MM.1S (cell line): ENCODE results near the gene ST7.

Experiments used
- DNase-seq: peaks from one replicate; pipeline ENCODE4 v3.0.0-alpha.2; 2015
- H2AFZ ChIP-seq: fragments of 300-600 bp; sonication (generic); 2 replicates; pipeline ENCODE4 v1.6.0; 2016; ENCODE audit warnings: antibody characterized with exemption, low read length
- H3F3A ChIP-seq: fragments of 300-600 bp; sonication (generic); 2 replicates; pipeline ENCODE4 v1.6.1; 2016; ENCODE audit warnings: mild to moderate bottlenecking, antibody characterized with exemption, low read length, moderate library complexity, mixed read lengths; ENCODE audit not compliant: insufficient read depth
- H3K27ac ChIP-seq: fragments of 300-600 bp; sonication (generic); 2 replicates; pipeline ENCODE4 v1.5.1; 2016; ENCODE audit warnings: mild to moderate bottlenecking, low read length
- H3K27me3 ChIP-seq: fragments of 300-600 bp; sonication (generic); replicated peaks from 2 replicates; pipeline ENCODE4 v1.6.0; 2016; ENCODE audit warnings: low read length; ENCODE audit not compliant: insufficient read depth
- H3K36me3 ChIP-seq: fragments of 300-600 bp; sonication (generic); replicated peaks from 2 replicates; pipeline ENCODE4 v1.6.1; 2016; ENCODE audit warnings: mild to moderate bottlenecking, low read length, mixed read lengths; ENCODE audit not compliant: insufficient read depth
- H3K4me1 ChIP-seq: fragments of 300-600 bp; sonication (generic); 2 replicates; pipeline ENCODE4 v1.6.1; 2016; ENCODE audit warnings: low read length, mixed read lengths
- H3K4me2 ChIP-seq: fragments of 300-600 bp; sonication (generic); 2 replicates; pipeline ENCODE4 v1.6.0; 2016; ENCODE audit warnings: low read depth, low read length
- H3K4me3 ChIP-seq: fragments of 300-600 bp; sonication (generic); 2 replicates; pipeline ENCODE4 v1.5.1; 2016; ENCODE audit warnings: low read length, mixed read lengths
- H3K79me2 ChIP-seq: fragments of 300-600 bp; sonication (generic); 2 replicates; pipeline ENCODE4 v1.6.1; 2016; ENCODE audit warnings: mixed run types, low read length, mixed read lengths
- H3K9ac ChIP-seq: fragments of 300-600 bp; sonication (generic); 2 replicates; pipeline ENCODE4 v1.6.1; 2016; ENCODE audit warnings: low read length, mixed read lengths
- H3K9me2 ChIP-seq: fragments of 300-600 bp; sonication (generic); replicated peaks from 2 replicates; pipeline ENCODE4 v1.6.1; 2016; ENCODE audit warnings: mild to moderate bottlenecking, low read length, mixed read lengths; ENCODE audit not compliant: insufficient read depth
- H3K9me3 ChIP-seq: fragments of 300-600 bp; sonication (generic); replicated peaks from 2 replicates; pipeline ENCODE4 v1.6.1; 2016; ENCODE audit warnings: mild to moderate bottlenecking, low read length, mixed read lengths; ENCODE audit not compliant: insufficient read depth
- H4K20me1 ChIP-seq: fragments of 300-600 bp; sonication (generic); 2 replicates; pipeline ENCODE4 v1.6.1; 2016; ENCODE audit warnings: mild to moderate bottlenecking, low read length, moderate library complexity, mixed read lengths; ENCODE audit not compliant: insufficient read depth
- CTCF ChIP-seq: fragments of 300-600 bp; sonication (generic); IDR thresholded peaks from 2 replicates; pipeline ENCODE4 v1.5.1; 2016; ENCODE audit warnings: antibody characterized with exemption, low read length, mixed read lengths
- EZH2 ChIP-seq: fragments of 300-600 bp; sonication (generic); optimal IDR thresholded peaks from 2 replicates; pipeline ENCODE3; 2017; ENCODE audit warnings: low read depth, mild to moderate bottlenecking, antibody characterized with exemption, low read length, mixed read lengths
- EZH2phosphoT487 ChIP-seq: fragments of 300-600 bp; sonication (generic); IDR thresholded peaks from 2 replicates; pipeline ENCODE4 v1.6.1; 2018; ENCODE audit warnings: antibody characterized with exemption, low read length

The ST7 gene

GRCh38 chr7:117065571-117066150 lies 112.4 kb downstream of the ST7 start:
- DNase-seq: no peak
- peaks cover 44% of the 10 kb centered on the region for H3K27me3 ChIP-seq
- no peaks in the 10 kb centered on the region for H3K36me3 ChIP-seq
- H3K4me1 ChIP-seq: peaks cover 9% of the 10 kb centered on the region; the same call in 1 of the 2 replicates
- H3K27ac ChIP-seq: no peak overlapping the region
- 0 out of 2 replicates have a peak, but pooled peaks cover 10% of the 10 kb centered on the region for H3K79me2 ChIP-seq
- H2AFZ ChIP-seq: no peak overlapping the region
- no peaks in the 10 kb centered on the region for H3K9me3 ChIP-seq
- no peak for TF ChIP-seq EZH2
- TF ChIP-seq CTCF: no peak
- no peak for TF ChIP-seq EZH2phosphoT487
- H3F3A ChIP-seq: peaks cover 3% of the 10 kb centered on the region; the same call in 1 of the 2 replicates
- no peaks in the 10 kb centered on the region for H3K9me2 ChIP-seq
- H3K9ac ChIP-seq: no peak overlapping the region
- H3K4me3 ChIP-seq: no peak overlapping the region
- no peak overlapping the region for H3K4me2 ChIP-seq
- H4K20me1 ChIP-seq: peaks cover 23% of the 10 kb centered on the region; the same call in 1 of the 2 replicates

- H3K27me3 ChIP-seq: peaks cover 44% of the 10 kb centered on the region
- no peak overlapping the region for H2AFZ ChIP-seq
- peaks cover 9% of the 10 kb centered on the region; the same call in 1 of the 2 replicates for H3K4me1 ChIP-seq
- TF ChIP-seq CTCF (no peak), EZH2phosphoT487 (no peak)
- no peak overlapping the region for H3K27ac ChIP-seq
- no peaks in the 10 kb centered on the region for H3K9me2 ChIP-seq
- peaks cover 23% of the 10 kb centered on the region; the same call in 1 of the 2 replicates for H4K20me1 ChIP-seq
- no peak overlapping the region for H3K4me2 ChIP-seq
- DNase-seq: peak; percentile 75
- H3K36me3 ChIP-seq: no peaks in the 10 kb centered on the region
- no peak overlapping the region for H3K4me3 ChIP-seq
- 0 out of 2 replicates have a peak, but pooled peaks cover 10% of the 10 kb centered on the region for H3K79me2 ChIP-seq
- H3F3A ChIP-seq: peaks cover 3% of the 10 kb centered on the region; the same call in 1 of the 2 replicates
- no peaks in the 10 kb centered on the region for H3K9me3 ChIP-seq
- no peak overlapping the region for H3K9ac ChIP-seq
Observed at GRCh38 chr7:117066668-117067067, 113.4 kb downstream of the ST7 start.

GRCh38 chr7:117067340-117067739 lies 114.0 kb downstream of the ST7 start:
- no peaks in the 10 kb centered on the region for H3K9me3 ChIP-seq
- H3F3A ChIP-seq: peaks cover 3% of the 10 kb centered on the region; the same call in 1 of the 2 replicates
- H3K27me3 ChIP-seq: peaks cover 44% of the 10 kb centered on the region
- H3K4me1 ChIP-seq: peaks cover 9% of the 10 kb centered on the region; the same call in 1 of the 2 replicates
- no peak overlapping the region for H2AFZ ChIP-seq
- peaks cover 20% of the 10 kb centered on the region; the same call in 1 of the 2 replicates for H4K20me1 ChIP-seq
- H3K79me2 ChIP-seq: 0 out of 2 replicates have a peak, but pooled peaks cover 10% of the 10 kb centered on the region
- no peaks in the 10 kb centered on the region for H3K36me3 ChIP-seq
- H3K4me3 ChIP-seq: no peak overlapping the region
- no peak overlapping the region for H3K4me2 ChIP-seq
- no peak for TF ChIP-seq EZH2
- no peak for TF ChIP-seq CTCF
- TF ChIP-seq EZH2phosphoT487: no peak
- H3K9me2 ChIP-seq: no peaks in the 10 kb centered on the region
- no peak for DNase-seq
- no peak overlapping the region for H3K27ac ChIP-seq
- H3K9ac ChIP-seq: no peak overlapping the region
